ENCODE measurements around the gene RNASE7. TPM values are rescaled to one million over a fixed set of nuclear protein-coding genes. Genes with fewer than 3 reads are reported as not detected.

Gene RNASE7
- polyA plus RNA-seq, 4 donors = 0.46 to 1.2 (median 0.89) TPM

DNA sequence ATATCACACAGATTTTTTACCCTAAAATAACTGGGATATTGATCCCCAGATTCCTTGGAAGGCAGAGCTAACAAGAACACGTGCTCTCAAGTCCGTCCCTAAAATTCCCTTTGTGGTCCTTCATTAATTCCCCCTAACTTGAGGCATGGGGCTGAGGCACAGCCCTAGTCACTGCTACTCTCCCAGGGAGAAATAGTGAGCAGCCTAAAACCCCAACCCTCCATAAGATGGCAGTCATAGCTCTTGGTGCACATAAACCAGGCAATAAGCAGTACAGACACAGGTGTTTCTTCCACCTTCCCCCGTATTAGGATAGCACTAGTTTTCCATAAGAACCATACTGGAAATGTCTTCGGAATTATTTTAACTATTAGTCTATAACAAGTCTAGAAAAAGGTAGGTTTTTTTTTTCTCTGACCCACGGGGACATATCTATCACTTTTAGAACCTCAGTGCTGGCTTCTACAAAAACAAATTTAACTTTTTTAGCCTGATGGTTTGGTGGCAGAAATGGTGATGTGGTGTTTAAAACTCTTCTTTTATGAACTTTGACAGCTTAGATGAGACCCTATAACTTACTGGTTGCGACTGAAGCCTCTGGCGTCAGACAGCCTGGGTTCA is 24.8 kb downstream of the RNASE7 start:
- no peak for DNase-seq (ENCODE audit: low read depth in 4 of 4, low spot score in 2 of 4)

DNA sequence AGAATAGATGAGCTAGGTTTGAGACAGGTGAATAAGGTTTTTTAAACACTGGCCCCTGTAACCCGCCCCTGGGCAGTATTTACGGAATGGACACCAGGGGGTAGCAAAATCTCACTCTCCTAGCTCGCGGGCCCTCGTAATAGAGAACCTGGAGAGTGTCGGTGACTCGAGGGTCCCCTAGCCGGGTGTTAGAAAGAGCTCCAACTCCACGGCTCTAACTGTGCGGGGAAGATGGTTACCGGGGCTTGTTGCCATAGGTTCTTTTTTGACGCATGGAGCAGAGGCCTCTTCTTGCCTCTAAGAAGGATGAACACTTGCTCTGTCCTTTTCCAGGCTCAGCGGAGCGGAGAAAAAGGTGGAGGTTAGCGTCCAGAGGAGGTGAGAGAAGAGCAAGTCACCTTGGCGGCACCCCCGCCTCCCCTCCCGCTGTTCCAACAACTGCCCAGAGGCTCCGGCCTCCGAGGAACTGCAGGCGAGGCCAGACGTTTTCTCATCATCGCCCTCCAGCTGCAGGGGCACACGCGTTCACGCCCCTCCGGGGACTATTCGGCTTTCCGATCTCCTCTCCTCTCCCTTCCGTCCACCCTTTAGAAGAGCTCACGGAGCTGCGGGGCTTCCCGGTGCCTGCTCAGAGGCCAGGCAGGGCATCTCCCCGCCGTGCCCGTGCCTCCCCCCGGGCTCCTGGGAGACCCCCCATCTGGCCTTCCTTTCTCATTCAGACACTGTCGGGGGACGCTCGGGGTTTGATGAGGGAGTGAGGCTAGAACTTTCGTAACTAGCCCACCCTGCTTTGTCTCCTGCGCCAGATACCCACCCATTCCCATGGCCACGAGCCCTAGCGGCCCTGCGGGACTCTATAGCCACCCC is 26.6 kb downstream of the RNASE7 start:
- peak in 3 of 4 donors; percentile 43 to 67 (median 48) for DNase-seq (ENCODE audit: low read depth in 4 of 4, low spot score in 2 of 4)

DNA sequence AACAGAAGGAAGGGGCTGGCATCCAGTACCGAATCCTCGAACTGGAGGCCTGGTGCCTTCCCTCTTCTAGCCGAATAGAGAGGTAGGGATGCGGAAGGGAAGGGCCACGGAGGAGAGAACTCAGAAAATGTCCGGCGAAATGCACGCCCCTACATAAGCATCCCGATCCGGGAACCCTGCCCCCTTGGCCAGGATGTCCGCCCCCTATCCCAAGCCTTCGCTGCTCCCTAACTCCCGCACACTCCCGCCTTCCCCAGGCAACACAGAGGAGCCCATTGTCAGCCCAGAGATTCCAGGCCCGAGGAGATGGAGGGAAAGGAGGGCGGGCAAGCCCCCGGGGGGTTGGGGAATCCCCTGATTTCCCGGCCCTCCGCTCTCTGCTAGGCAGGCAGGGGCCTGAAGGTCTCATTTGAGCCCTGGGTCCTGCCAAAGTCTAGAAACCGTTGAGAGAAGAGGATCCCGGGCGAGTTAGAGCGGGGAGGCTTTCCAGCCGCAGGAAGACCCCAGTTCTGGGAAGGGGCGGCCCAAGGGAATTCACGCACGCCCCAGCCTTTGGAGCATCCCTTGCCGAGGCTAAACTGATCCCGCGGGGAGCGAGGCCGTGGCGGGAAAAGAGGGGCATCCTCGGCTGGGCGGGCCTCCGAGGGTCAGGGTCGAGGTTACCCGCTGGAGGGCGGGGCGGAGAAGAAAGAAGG is 27.4 kb downstream of the RNASE7 start:
- DNase-seq (ENCODE audit: low read depth in 4 of 4, low spot score in 2 of 4) = peak; percentile 28 to 65 (median 42)

DNA sequence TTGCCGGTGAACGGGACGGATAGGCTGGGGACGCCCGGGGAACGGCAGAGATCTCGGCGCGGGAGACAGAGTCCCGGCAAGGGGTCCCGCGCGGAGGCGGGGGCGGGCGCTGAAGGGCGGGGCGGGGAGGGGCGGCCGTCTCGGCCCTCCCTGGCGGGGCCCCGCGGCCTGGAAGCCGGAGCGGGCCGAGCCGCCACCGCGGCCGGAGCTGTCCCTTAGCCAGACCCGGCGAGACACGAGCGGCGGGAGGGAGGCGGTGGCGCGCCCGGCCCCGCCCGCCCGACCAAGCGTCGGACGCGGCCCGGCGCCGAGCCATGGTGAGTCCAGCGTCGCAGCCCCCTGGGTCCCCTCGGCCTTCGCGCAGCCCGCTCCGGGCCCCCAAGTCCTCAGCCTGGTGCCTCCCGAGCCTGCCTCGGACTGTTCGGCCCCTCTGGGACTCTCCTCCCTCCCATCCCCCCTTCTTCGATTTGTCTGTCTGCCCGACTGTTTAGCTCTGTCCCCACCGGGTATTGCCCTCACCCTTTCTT is 28.0 kb downstream of the RNASE7 start, which contains the start of gene ARHGEF40:
Gene ARHGEF40, plus strand, starts transcription at position 222 of the 527 bp plus-strand sequence. Its CDS starts 93 bp downstream, at position 315.
- DNase-seq (ENCODE audit: low read depth in 4 of 4, low spot score in 2 of 4) = peak; percentile 34 to 53 (median 46)

DNA sequence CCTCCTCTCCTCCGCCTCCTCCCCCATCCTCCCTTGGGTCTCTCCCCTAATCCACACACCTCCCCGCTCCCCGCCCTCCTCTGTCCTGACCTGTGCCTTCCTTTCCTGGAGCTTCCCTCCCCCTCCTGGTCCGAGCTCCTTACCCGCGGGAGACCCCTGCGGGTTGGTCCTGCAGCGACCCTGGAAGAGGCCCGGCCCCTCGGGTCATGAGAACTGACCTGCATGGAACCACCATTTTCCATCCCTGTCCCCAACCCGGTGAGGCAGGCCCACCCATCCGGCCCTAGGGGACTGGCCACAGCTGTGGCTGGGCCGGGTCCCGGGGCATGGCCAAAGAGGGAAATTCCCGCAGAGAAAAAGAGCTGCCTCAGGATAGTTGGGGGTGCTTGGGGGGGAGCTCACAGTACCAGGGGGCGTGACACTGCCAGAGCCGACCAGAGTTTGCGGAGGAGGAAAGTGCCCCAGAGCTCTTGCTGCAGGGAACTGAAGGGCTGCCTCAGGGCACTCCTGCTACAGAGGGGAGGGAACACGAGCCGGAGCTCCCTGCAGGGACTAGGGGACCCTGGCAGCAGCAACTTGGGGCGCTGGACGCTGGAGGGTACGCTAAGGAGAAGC is 28.6 kb downstream of the RNASE7 start:
- DNase-seq (ENCODE audit: low read depth in 4 of 4, low spot score in 2 of 4) = peak; percentile 49 to 62 (median 60)

DNA sequence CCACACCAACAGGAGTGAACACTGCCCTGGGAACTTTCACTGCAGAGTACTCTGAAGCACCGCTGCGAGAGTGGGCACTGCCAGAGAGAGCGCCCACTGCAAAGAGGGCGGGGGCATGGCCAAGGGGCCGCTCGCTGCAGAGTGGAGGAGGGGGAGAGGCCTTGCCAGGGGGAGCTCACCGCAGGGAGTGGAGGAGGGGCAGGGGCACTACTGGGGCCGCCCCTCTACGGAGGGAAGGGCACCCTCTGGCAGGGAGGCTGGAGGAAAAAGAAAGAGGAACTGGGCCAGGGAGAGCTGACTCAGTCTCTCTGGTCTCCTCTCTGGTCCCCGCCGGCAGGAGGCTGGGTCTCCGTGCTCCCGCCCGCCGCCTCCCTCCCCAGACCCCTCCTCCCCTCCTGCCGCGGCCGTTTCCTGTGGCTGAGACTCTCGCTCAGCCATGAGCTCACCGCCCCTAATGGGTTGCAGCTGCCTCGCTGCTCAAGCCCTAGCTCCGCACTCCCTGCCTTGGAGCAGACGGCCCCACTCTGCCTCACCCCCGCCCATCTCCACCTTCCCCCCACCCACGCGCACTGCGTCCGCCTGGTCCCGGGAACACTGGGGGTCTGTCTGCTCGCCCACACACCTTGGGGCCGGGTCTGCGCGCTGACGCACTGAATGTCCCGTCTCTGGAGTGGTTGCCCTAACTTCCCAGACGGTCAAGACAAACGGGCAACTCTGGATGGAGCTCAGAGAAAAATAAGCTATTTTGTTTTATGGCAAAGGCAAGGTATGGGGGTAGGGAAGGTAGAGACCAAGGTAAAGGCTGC is 29.3 kb downstream of the RNASE7 start:
- DNase-seq (ENCODE audit: low read depth in 4 of 4, low spot score in 2 of 4) = peak; percentile 74 to 87 (median 84)

DNA sequence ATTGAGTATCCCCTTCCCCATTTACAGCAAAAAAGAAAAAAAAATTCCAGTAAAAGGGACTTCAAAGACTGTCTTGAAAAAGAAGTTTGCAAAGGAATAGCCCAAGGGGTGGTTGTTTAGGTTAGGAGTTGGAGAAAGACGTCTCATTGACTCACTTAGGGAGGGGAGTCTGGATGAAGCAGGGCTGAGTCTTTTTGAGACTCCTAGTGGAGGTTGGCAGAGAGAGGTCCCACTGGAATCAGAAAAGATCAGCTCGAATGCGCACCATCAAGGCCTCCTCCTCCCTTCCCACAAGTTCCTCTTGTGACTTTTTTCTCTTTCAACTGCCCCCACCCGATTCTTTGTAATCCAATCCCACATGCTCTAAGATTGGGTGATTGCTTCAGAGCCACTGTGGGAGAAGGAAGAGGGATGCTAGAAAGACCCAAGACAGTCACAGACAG is 29.9 kb downstream of the RNASE7 start:
- peak in 2 of 4 donors; percentile 27 to 60 for DNase-seq (ENCODE audit: low read depth in 4 of 4, low spot score in 2 of 4)

DNA sequence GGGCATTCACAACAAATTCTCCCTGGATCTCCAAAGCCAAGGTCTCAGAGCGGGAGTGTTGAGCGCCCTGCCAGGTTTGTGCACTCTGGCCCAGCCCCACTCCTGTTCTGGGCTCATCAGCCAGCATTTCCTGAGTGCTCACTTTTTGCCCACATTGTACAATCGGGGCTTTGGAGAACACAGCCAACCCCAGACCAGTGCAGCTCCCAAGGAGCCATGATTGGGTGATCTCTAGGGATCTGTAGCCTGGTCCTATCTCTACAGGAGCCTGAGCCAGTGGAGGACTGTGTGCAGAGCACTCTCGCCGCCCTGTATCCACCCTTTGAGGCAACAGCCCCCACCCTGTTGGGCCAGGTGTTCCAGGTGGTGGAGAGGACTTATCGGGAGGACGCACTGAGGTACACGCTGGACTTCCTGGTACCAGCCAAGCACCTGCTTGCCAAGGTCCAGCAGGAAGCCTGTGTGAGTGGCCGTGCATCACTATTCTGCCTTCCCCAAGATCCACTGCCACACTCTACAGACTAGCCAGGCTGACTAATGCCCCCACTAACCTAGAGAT is 30.7 kb downstream of the RNASE7 start:
- no peak for DNase-seq (ENCODE audit: low read depth in 4 of 4, low spot score in 2 of 4)

DNA sequence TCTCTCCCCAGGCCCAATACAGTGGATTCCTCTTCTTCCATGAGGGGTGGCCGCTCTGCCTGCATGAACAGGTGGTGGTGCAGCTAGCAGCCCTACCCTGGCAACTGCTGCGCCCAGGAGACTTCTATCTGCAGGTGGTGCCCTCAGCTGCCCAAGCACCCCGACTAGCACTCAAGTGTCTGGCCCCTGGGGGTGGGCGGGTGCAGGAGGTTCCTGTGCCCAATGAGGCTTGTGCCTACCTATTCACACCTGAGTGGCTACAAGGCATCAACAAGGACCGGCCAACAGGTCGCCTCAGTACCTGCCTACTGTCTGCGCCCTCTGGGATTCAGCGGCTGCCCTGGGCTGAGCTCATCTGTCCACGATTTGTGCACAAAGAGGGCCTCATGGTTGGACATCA is 31.8 kb downstream of the RNASE7 start:
- DNase-seq (ENCODE audit: low read depth in 4 of 4, low spot score in 2 of 4) = no peak

DNA sequence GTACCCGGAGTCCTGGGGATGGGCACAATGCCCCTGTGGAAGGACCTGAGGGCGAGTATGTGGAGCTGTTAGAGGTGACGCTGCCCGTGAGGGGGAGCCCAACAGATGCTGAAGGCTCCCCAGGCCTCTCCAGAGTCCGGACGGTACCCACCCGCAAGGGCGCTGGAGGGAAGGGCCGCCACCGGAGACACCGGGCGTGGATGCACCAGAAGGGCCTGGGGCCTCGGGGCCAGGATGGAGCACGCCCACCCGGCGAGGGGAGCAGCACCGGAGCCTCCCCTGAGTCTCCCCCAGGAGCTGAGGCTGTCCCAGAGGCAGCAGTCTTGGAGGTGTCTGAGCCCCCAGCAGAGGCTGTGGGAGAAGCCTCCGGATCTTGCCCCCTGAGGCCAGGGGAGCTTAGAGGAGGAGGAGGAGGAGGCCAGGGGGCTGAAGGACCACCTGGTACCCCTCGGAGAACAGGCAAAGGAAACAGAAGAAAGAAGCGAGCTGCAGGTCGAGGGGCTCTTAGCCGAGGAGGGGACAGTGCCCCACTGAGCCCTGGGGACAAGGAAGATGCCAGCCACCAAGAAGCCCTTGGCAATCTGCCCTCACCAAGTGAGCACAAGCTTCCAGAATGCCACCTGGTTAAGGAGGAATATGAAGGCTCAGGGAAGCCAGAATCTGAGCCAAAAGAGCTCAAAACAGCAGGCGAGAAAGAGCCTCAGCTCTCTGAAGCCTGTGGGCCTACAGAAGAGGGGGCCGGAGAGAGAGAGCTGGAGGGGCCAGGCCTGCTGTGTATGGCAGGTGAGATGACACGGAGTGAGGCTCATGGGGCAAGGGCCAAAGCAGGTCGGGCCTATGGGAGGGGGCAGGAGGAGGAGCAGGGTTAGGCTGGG is 32.5 kb downstream of the RNASE7 start:
- DNase-seq (ENCODE audit: low read depth in 4 of 4, low spot score in 2 of 4) = no peak

DNA sequence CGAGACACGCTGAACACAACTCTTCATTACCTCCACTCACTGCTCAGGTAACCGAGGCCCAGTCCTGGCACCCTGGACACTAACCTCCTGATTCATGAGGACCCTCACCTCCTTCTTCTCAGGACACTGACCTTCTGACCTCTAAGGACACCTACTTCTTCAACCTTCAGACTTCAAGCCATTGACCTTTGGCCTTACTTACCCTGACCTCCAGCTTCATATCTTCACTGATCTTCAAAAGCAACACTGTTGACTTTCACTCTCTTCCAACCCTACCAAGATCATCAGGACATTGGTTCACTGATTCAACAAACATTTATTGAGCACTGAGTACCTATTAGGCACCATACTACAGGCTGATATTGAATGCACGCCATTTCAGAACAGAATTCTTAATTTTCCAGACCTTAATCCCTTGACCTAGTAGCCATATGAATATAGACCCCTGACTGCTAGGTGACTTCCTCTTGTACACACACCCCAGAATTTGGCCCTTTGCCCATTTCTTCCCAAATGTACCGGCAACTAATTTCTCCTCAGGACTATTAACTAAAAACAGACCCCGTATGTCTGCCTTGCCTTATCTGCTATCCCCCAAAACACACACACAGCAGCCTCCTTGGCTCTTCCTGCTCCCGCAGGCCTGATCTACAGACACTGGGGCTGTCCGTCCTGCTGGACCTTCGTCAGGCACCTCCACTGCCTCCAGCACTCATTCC is 33.7 kb downstream of the RNASE7 start:
- DNase-seq (ENCODE audit: low read depth in 4 of 4, low spot score in 2 of 4) = no peak

DNA sequence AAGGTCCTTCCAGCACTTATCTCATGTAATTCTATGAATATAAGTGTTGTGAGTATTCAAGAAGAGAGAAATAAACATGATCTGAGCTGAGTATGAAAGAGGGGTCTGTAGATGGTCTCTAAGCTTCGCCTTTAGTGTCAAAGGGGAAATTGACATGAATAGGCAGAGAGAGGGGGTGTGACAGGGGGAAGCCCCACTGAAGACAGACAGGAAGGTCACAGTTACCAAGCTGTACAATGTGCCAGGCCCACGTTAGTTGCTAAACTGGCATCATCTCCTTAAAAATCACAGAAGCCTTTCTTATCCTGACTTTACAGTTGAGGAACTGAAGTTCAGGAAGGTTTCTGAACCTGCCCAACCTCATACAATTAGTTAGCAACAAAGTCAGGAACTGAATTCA is 35.5 kb downstream of the RNASE7 start:
- no peak for DNase-seq (ENCODE audit: low read depth in 4 of 4, low spot score in 2 of 4)

DNA sequence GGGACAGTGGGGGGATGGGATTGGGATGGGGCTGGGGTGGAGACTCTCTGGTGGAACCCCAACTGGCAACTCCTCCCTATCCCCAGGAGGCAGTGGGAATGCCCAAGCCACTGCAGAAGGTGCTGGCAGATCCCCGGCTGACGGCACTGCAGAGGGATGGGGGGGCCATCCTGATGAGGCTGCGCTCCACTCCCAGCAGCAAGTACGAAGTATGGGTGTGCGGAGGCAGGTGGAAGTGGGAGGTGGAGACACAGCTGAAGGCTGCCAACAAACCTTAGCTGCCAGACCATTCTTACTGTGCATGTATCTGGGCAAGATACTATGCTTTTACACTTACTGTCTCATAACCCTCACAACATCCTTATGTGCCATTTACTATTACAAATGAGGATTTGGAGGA is 36.1 kb downstream of the RNASE7 start:
- no peak for DNase-seq (ENCODE audit: low read depth in 4 of 4, low spot score in 2 of 4)

DNA sequence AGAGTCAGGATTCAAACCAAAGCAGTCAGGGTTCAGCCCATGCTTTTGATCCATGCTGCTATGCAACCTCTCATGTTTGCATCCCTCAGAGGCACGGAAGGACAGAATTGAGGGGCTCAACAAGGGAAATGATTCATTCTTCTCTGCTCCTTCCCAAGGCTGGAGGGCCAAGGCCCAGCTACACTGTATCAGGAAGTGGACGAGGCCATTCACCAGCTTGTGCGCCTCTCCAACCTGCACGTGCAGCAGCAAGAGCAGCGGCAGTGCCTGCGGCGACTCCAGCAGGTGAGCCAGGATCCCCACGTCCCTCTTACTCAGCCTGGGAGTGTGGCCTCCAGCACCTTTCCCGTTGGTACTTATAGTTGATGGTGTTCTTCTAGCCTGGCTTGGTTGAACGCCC is 36.6 kb downstream of the RNASE7 start:
- no peak for DNase-seq (ENCODE audit: low read depth in 4 of 4, low spot score in 2 of 4)

DNA sequence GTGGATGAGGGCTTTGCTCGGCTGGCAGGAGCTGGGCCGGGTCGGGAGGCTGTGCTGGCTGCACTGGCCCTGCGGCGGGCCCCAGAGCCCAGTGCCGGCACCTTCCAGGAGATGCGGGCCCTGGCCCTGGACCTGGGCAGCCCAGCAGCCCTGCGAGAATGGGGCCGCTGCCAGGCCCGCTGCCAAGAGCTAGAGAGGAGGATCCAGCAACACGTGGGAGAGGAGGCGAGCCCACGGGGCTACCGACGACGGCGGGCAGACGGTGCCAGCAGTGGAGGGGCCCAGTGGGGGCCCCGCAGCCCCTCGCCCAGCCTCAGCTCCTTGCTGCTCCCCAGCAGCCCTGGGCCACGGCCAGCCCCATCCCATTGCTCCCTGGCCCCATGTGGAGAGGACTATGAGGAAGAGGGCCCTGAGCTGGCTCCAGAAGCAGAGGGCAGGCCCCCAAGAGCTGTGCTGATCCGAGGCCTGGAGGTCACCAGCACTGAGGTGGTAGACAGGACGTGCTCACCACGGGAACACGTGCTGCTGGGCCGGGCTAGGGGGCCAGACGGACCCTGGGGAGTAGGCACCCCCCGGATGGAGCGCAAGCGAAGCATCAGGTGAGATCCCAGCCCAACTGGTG is 39.5 kb downstream of the RNASE7 start:
- no peak for DNase-seq (ENCODE audit: low read depth in 4 of 4, low spot score in 2 of 4)

DNA sequence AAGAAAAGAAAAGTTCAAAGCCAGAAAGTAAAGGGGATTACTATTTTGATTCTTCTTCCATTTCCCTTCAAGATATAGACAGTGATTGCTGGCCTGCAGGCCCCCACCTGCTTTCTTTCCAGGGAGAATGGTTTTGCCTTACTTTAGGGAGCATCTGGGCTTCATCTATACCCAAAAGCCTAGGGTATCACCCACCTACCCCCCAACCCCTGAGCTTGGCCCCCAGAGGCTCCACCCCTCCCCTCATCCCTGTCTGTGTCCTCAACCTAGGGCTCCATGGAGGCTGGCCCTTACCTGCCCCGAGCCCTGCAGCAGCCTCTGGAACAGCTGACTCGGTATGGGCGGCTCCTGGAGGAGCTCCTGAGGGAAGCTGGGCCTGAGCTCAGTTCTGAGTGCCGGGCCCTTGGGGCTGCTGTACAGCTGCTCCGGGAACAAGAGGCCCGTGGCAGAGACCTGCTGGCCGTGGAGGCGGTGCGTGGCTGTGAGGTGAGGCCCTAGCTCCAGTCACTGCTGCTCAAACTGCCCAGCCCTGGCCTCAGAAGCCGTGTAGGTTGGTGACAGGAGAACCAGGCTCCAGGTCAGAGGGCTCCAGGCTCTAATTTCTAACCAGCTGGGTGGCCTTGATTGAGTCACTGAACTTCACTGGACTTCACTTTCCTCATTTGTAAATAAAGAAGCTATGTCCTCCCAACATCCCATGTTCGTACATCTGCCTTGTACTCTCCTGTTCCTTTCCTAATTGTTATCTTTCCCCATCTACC is 41.6 kb downstream of the RNASE7 start:
- no peak for DNase-seq (ENCODE audit: low read depth in 4 of 4, low spot score in 2 of 4)

DNA sequence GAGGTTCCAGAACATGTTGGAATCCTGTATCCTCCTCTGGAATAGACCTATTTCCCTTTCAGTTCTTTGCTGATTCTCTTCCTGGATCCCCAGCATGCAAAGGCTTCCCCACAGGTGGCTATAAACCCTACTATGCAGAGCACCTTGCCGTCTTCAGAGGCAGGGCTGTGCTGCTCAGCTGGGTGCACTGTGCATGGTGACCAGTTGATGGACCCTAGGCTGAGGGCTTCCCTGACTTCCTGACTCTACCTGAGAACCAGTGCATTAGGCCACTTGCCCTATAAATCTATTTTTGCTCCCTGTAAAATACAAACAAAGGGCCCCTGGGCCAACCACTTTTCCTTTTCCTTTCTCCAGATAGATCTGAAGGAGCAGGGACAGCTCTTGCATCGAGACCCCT is 42.2 kb downstream of the RNASE7 start:
- no peak for DNase-seq (ENCODE audit: low read depth in 4 of 4, low spot score in 2 of 4)

Data from left renal cortex interstitium (tissue), 4 donors.